Breast epithelium (tissue), 3 donors: ENCODE results near the gene TXNRD1.

Source experiments
- CTCF ChIP-seq, 3 donors: fragments of 450-650 bp; IDR thresholded peaks; one replicate each; pipeline ENCODE4 v1.5.1; 2016 to 2017; ENCODE audit warnings: antibody characterized with exemption in 3 of 3, mild to moderate bottlenecking in 3 of 3, moderate library complexity in 3 of 3
- POLR2A ChIP-seq: fragments of 450-650 bp; IDR thresholded peaks from one replicate; pipeline ENCODE4 v1.6.1; 2016; ENCODE audit warnings: antibody characterized with exemption, mild to moderate bottlenecking, moderate library complexity
- POLR2AphosphoS5 ChIP-seq, 3 donors: sonication (generic); formaldehyde crosslinking; IDR thresholded peaks; one replicate each; pipeline ENCODE4 v1.6.1; 2017; ENCODE audit warnings: antibody characterized with exemption in 3 of 3

GRCh38 chr12:104274811-104275210 is 59.2 kb downstream of the TXNRD1 start:
- no peak for TF ChIP-seq CTCF (IDR thresholded peaks at IDR 0.05)
- TF ChIP-seq POLR2A = no peak
- no peak for TF ChIP-seq POLR2AphosphoS5 (IDR thresholded peaks at IDR 0.05)
